ENCODE results near the gene NUMB.

The NUMB gene

GRCh38 chr14:73293782-73294781 lies 164.3 kb downstream of the NUMB start:
- TF ChIP-seq, protein P1, sequence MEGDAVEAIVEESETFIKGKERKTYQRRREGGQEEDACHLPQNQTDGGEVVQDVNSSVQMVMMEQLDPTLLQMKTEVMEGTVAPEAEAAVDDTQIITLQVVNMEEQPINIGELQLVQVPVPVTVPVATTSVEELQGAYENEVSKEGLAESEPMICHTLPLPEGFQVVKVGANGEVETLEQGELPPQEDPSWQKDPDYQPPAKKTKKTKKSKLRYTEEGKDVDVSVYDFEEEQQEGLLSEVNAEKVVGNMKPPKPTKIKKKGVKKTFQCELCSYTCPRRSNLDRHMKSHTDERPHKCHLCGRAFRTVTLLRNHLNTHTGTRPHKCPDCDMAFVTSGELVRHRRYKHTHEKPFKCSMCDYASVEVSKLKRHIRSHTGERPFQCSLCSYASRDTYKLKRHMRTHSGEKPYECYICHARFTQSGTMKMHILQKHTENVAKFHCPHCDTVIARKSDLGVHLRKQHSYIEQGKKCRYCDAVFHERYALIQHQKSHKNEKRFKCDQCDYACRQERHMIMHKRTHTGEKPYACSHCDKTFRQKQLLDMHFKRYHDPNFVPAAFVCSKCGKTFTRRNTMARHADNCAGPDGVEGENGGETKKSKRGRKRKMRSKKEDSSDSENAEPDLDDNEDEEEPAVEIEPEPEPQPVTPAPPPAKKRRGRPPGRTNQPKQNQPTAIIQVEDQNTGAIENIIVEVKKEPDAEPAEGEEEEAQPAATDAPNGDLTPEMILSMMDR (IDR thresholded peaks at IDR 0.05; ENCODE audit: borderline replicate concordance, insufficient read depth, low read depth, low read length), result no peak
- no peak overlapping the region for H3K4me3 ChIP-seq (ENCODE audit: low read depth, low read length)

GRCh38 chr14:73290279-73290678 lies 168.1 kb downstream of the NUMB start:
- H3K4me3 ChIP-seq (ENCODE audit: low read depth, low read length), result no peak overlapping the region
- TF ChIP-seq, protein P1 (IDR thresholded peaks at IDR 0.05; ENCODE audit: borderline replicate concordance, insufficient read depth, low read depth, low read length), result no peak

- TF ChIP-seq, protein P1 (IDR thresholded peaks at IDR 0.05; ENCODE audit: borderline replicate concordance, insufficient read depth, low read depth, low read length), result no peak
- no peak overlapping the region for H3K4me3 ChIP-seq (ENCODE audit: low read depth, low read length)
Observed at GRCh38 chr14:73289729-73290128, 168.6 kb downstream of the NUMB start.

- no peak overlapping the region for H3K4me3 ChIP-seq (ENCODE audit: low read depth, low read length)
Observed at GRCh38 chr14:73289308-73289707, 169.0 kb downstream of the NUMB start.

DNA sequence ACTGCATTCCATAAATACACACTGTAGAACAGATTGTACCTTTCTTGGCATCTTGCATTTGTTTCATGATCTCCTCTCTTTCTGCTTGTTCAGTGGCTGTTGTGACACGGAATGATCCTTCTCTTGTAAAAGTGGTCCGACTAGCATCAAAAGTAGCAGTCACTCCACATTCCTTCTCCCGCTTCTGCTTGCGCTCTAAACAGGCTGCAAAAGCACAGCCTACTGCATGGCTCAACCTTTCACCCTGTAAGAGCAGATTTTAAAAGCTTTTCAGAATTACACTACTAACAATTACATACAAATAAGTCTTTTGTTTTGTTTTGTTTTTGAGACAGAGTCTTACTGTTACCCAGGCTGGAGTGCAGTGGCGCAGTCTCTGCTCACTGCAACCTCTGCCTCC lies 171.3 kb downstream of the NUMB start:
- TF ChIP-seq, protein P1 (IDR thresholded peaks at IDR 0.05; ENCODE audit: borderline replicate concordance, insufficient read depth, low read depth, low read length), result no peak
- H3K4me3 ChIP-seq (ENCODE audit: low read depth, low read length), result no peak overlapping the region

More at GRCh38 chr14:73289308-73289707, 169.0 kb downstream of the NUMB start:
- TF ChIP-seq, protein P1 (IDR thresholded peaks at IDR 0.05; ENCODE audit: borderline replicate concordance, insufficient read depth, low read depth, low read length), result no peak

DNA sequence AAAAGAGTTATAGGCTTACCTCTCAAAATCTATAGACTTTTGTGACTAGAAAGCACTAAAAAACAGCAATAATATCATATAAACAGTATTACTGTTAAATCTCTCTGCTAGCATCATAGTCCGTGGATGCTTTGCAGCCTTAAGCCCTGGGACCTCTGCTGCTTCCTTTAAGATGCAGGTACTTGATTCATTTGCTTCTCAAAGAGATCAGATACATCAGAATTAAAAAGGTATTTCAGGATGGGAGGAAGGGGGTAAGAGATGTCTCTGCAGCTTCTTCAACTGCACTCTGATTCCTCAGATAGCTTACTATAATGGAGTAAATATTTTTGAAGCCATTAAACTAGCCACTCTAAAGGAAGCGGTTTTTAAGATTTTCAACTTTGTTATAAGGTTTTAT lies 171.7 kb downstream of the NUMB start:
- TF ChIP-seq, protein P1 (IDR thresholded peaks at IDR 0.05; ENCODE audit: borderline replicate concordance, insufficient read depth, low read depth, low read length), result no peak

GRCh38 chr14:73285979-73286378 lies 172.4 kb downstream of the NUMB start:
- TF ChIP-seq, protein P1 (IDR thresholded peaks at IDR 0.05; ENCODE audit: borderline replicate concordance, insufficient read depth, low read depth, low read length), result no peak
- no peak overlapping the region for H3K4me3 ChIP-seq (ENCODE audit: low read depth, low read length)

More for the DNA sequence above, 171.7 kb downstream of the NUMB start:
- H3K4me3 ChIP-seq (ENCODE audit: low read depth, low read length), result no peak overlapping the region
